T-helper 2 cell (primary cell): ENCODE data around the gene TCF7L1.
"Not testable (repeated sequence)": the region's sequence is repeated elsewhere in the genome, so short reads cannot be mapped to it uniquely, and the experiment has no call there.

Experiments used
- DNase-seq, 5 experiments: peaks; one replicate each; pipeline versions ENCODE4 v3.0.0 to v3.0.0-alpha.2; 2012 to 2022

Gene TCF7L1

DNA sequence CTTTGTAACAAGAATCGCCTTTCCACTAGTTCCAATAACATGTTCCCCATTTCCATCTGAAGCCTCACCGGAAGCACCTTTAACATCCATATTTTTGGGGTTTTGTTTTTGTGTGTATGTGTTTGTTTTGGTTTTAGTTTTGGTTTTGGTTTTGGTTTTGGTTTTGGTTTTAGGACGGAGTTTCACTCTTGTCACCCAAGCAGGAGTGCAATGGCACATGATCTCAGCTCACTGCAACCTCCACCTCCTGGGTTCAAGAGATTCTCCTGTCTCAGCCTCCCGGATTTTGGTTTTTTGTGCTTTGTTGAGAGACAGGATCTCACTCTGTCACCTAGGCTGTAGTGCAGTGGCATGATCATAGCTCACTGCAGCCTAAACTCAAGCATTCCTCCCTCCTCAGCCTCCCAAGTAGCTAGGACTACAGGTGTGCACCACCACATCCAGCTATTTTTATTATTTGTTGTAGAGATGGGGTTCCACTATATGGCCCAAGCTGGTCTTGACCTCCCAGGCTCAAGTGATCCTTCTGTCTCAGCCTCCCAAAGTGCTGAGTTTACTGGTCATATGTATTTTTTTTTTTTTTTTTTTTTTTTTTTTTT, 158.3 kb downstream of the TCF7L1 start:
- DNase-seq: peak in 2 of 5 experiments; percentile 44 to 79

DNA sequence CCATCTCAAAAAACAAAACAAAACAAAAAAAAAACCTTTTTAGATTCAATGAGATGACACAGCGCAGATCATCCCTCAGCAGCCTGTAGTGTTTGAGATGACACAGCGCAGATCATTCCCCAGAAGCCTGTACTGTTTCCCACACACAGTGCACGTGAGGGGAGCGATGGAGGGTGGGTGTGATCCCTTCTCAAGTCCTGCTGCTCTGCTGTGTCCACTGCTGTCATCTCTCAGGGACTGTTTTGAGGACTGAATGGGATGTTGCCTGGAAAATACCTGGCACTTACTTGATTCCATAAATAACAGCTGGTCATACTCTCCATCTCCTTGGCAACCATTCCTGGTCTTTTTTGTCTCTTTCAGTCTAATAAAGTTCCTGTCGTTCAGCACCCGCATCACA, 168.9 kb downstream of the TCF7L1 start:
- DNase-seq: no peak

DNA sequence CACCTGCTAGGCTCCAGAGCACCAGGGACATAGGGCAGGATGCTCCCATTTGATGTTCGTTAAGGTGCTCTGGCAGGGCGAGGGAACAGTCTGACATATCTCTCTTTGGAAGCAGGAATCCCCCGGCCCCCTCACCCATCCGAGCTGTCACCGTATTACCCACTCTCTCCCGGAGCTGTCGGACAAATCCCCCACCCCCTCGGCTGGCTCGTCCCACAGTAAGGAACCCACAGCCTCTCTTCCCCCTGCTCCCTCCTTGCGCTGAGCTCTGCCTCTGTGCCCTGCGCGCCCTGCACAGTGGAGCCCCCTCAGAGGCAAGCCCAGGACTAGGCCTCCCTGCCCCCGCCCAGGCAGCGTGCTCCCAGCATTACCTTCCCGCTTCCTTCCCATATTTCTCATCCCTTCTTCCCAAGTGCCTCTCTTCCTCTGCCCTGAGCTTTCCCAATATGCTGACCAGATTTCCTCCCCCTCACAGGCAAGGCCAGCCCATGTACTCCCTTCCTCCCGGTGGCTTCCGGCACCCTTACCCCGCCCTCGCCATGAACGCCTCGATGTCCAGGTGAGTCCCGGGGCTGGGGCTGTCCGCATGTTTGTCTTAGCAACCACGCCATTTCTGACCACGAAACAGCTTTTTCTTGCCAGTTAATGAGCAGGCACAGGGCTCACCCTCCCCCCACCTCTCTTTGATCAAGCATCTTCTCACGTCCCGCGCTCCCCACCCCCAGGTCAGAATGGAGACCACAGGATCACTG, 170.8 kb downstream of the TCF7L1 start:
- DNase-seq: no peak

DNA sequence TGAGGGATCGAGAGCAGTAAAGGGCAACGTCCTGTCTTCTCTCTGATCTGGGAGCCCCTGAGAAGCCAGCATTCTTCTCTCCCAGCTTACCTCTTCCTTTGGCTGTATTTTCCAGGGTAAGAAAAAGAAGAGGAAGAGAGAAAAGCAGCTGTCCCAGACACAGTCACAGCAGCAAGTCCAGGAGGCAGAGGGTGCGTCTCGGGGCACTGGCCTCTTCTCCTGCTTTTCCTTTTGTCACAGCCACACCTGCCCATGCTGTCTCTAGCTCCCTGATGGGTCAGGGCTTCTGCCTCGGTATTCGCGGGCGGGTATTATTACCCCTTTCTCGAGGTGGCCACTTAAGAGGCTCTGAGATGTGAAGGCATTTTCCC, 174.3 kb downstream of the TCF7L1 start:
- no peak for DNase-seq

DNA sequence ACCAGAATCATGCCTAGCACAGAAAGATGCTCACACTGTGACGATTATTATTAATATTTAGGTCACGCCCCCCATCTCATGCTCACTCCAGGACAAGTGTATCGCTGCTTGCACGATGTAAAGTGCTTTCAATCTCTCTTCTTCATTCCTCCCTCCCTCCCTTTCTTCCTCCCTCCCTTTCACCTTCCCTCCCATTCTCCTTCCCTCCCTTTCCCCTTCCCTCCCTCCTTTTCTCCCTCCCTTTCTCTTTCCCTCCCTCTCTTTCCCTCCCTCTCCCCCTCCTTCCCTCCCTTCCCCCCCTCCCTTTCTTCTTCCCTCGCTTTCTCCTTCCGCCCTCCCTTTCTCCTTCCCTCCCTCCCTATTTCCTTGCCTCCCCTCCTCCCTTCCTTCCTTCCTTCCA, 175.0 kb downstream of the TCF7L1 start:
- DNase-seq: no peak

DNA sequence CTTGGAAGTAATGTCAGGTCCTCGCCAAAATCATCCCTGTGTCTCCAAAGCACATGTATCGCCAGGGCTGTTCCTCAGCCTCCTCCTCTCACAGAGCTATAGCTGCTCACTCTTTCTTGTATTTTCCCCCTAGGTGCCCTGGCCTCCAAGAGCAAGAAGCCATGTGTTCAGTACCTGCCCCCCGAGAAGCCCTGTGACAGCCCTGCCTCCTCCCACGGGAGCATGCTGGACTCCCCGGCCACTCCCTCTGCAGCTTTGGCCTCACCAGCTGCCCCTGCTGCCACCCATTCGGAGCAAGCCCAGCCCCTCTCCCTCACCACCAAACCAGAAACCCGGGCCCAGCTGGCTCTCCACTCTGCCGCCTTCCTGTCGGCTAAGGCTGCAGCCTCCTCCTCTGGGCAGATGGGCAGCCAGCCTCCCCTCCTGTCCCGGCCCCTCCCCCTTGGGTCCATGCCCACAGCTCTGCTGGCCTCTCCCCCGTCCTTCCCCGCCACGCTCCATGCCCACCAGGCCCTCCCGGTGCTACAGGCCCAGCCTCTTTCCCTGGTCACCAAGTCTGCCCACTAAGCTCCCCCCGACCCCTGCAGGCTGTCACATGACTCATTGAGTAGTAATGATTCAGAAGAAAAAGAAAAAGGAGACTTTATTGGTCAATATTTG, 175.8 kb downstream of the TCF7L1 start:
- DNase-seq: no peak

DNA sequence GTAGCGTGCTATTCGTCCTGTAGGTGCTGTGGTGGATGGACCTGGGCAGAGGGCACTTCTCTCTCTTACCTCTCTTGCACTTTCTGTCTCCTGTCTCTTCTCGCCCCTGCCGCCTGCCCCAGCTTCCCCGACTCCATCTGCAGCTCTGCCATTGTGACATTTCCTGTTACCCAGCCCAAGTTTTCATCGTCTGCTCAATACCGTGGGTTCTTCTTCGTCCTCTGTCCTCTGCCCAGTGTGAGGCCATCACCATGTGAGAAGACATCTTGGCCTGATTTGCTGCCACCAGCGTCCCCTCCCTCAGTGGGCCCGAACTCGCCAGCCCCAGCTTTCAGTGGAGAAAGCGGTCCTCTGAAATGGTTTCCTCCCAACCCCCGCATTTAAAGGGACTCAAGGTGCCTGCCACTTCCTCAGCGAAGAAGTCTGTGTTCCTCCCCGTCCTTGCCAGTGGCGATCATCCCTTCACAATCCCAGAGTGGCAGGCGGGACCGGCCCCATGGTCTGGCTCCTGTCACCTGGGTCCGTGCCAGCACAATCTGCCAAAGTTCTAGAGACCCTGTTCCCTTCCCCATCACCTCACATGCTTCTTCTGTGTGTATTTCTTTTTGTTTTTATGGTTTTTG, 176.6 kb downstream of the TCF7L1 start:
- DNase-seq: peak in 1 of 5 experiments; percentile 20

DNA sequence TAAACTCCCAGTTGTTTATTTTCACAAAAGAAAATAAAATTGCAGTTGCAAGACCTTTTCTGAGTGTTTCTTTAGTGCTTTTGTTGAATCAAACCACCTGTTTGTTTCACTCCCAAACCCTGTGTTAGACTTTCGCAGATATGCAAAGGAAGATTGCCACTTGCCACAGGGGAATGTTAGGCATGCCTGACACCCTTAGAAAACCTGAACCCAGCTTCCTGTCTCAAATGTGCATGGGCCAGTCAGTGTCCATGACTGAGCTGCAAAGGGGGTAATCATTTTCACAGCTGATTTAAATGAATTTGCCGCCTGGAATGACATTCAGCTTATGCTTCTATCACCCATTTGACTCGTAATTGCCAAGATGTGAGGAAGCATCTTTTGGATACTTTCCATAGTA, 177.1 kb downstream of the TCF7L1 start:
- no peak for DNase-seq

DNA sequence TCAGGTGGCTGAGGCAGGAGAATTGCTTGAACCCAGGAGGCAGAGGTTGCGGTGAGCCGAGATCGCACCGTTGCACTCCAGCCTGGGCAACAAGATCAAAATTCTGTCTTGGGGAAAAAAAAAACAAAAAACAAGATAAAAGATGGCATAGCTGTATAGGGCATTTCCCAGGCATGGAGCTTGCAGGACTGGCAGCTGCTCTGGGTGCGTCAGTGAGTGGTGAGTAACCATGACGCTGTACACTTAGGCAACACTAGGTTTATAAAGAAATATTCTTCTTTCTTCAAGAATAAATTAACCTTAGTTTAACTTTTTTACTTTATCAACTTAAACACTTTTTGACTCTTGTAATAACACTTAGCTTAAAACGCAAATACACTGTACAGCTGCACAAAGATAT, 179.2 kb downstream of the TCF7L1 start:
- DNase-seq: no peak

DNA sequence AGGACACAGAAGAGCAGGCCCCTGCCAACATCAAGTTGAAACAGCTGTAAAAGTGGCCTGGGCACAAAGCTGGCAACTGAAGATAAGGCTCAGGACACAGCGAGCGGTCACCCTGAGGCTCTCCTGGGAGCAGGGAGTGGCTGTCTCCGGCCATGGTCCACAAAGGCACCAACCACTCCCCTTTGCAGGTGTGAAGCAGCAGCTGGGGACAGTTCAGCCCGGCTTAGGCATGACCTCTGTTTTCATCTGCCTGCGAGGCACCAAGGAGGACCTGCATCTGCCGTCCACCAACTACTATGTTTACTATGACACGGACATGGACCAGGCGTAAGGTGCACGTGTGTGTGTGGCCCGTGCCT, 181.7 kb downstream of the TCF7L1 start:
- no peak for DNase-seq

DNA sequence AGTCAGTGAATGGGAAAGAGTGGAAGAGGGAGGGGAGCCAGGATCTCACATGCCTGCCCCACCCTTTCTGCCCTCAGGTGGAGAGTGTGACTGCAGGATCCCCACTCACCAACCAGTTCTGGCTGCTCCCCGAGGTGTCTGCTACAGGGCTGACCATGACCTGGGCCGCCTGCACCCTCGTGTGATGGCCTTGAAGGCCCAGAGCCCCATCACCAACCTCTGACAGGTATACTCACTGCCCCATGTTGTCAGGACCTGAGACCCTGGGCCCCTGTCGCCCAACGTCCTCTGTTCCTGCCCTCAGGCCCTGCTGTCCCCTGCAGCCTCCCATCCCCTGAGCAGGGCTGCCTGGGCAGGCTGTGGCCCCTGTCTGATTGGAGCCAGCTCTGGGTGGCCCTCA, 182.7 kb downstream of the TCF7L1 start:
- DNase-seq: not testable (repeated sequence)

DNA sequence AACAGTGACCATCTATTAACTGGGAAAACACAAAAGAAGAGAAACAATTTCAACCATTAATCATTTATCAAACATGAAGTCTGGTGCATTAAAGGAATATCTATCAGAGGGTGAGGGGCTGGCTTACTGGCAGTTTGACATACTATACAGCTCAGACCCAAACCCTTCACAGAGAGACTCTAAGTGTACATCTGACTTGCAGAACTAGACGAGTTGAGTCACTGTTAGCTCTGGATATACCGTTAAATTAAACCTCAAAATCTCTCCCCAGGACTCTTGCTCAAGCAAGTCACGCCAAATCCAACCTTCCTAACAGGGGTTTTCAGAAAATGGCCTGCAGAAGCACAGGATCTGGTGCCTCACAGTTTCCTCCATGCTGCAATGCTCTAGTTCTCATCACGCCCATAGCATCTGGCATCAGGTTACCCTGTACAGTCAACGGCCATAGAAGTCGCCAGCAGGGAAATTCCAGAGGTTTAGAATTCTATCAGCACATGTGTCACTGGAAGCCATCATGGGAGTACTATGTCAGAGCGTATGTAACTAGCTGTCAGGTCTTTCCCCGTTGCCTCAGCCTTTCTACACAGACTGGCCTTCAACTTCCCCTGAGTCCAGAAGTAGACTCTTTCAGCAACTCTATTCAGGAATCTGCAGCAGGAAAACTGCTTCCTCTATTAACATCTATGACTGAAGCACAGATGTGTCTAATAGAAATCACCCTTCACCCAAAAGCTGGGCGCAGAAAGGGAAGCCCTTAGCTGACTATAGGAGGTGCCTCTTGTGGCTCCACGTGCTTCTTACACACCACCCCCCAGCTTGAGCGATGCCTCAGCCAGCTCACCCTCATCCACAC, 185.3 kb downstream of the TCF7L1 start:
- DNase-seq: peak in 1 of 5 experiments; percentile 26

DNA sequence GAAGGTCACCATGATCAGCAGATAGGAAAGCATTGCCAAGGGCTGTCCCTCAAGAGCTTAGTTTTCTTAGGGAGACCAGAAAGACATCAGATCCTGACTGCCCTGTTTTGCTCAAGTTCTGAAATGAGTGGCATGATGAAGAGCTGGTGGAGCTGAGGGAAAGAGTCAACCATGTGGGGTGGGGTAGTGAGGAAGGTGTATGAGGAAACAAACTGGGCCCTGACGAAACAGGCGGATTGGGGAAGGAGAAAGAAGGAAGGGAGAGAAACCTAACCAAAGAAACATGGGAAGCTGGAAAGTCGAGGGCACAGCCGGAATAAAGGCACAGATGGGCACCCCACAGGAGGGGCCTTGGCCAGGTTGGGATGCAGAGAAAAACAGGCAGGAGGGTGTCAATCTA, 186.6 kb downstream of the TCF7L1 start:
- no peak for DNase-seq

DNA sequence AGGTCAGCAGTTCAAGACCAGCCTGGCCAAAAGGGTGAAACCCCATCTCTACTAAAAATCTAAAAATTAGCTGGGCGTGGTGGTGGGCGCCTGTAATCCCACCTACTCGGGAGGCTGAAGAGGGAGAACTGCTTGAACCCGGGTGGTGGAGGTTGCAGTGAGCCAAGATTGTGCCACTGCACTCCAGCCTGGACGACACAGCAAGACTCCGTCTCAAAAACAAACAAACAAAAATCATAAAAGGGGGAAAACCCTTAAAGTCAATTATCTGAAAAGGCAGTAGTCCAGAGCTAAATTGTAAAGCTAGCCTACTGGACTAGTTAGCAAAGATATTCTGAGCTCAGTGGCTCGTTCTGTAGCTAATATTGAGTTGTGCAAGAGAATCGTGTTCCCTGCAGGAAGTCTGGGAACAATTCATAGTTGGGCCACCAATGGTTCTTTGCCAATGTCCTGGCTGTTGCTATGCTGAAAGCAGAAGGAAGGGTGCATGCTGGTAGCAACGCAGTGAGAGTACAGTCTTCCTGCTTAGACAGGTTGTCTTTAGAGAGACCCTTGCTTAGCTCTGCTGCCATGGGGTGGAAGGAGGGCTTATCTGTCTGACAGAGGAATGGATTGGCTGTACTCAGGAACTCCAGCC, 190.3 kb downstream of the TCF7L1 start:
- no peak for DNase-seq

DNA sequence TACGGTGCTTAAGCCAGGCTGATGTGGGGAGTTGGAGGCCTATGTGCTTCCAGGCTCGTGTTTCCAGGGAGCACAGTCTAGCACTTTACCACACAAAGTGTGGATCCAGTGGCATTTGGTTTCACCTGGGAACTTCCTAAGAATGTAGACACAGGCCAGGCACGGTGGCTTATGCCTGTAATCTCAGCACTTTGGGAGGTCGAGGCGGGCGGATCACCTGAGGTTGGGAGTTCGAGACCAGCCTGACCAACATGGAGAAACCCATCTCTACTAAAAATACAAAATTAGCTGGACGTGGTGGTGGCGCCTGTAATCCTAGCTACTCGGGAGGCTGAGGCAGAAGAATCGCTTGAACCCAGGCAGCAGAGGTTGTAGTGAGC, 190.8 kb downstream of the TCF7L1 start:
- DNase-seq: not testable (repeated sequence)

DNA sequence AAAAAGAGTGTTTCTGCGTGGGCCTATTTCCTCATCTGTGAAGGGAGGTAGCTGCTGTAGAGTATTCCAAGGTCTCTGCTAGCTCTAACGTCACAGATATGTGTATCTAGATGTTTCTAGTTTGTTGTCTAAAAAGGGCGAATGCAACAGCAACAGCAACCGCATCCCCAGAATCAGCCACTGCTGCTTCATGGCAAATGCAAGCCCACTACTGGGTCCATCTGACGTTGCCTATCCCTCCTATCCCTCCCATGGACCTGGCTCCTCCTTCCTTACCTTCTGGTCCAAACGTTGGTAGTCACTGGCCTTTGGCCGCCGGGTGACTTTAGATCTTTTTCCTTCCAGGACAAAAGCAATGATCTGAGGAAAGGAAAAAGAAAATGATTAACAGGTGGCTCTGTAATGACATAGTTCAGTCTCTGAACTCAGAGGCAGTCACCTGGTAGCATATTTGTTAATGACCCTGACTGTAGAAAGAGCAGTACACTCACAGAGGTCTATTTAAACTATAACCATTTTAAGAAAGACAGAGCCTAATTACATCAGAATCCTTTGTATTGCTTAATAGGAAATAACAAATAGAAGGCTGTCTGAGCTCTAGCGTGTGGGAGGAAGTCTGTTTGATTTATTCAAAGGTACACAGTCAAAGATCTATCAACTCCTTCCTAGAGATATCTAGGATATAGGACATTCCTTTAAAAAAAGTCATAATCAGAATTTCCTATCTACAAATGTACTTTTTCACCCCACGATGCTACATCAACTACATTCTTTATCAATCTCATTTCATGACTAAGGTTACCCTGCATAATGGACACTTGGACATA, 191.7 kb downstream of the TCF7L1 start:
- DNase-seq: no peak

DNA sequence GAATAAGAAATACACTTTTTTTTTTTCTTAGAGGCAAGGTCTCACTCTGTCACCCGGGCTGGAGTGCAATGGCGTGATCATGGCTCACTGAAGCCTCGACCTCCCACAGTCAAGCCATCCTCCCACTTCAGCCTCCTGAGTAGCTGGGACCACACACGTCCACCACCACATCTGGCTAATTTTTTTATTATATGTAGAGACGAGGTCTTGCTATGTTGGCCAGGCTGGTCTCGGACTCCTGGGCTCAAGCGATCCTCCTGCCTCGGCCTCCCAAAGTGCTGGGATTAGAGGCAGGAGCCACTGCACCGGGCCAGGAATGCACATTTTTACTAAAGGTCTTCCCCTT, 192.2 kb downstream of the TCF7L1 start:
- no peak for DNase-seq

DNA sequence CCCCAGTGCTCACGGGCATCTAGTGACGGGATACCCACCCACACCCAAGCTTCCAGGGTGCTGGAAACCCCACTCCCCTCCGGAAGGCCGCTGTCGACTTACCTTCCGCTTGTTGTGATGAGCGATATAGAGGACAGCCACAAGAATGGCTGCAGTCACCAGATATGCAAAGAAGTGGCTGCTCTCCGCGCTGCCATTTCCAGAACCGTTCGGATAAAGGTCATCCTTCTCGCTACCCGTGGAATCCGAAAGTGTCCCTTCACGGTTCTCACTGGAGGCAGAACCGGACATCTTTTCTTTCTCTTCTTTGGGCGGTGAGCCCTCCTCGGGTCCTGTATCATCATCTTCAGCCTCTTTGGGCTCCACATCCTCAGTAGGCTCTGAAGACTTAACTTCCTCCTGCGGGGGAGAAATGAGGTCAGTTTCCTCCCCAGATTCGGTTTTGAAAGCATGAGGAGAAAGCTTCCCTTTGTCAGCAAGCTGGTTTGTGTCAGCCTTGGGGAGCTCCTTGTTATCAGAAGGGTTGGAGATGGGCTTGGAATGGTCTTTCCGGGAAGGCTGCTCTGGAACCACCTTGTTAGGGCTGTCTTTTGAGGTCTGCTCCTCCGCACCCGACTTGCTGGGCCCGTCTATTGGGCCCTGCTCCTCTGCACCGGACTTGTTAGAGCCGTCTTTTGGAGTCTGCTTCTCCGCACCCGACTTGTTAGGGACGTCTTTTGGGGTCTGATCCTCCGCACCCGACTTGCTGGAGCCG, 193.4 kb downstream of the TCF7L1 start:
- peak in 4 of 5 experiments; percentile 24 to 82 (median 47) for DNase-seq

DNA sequence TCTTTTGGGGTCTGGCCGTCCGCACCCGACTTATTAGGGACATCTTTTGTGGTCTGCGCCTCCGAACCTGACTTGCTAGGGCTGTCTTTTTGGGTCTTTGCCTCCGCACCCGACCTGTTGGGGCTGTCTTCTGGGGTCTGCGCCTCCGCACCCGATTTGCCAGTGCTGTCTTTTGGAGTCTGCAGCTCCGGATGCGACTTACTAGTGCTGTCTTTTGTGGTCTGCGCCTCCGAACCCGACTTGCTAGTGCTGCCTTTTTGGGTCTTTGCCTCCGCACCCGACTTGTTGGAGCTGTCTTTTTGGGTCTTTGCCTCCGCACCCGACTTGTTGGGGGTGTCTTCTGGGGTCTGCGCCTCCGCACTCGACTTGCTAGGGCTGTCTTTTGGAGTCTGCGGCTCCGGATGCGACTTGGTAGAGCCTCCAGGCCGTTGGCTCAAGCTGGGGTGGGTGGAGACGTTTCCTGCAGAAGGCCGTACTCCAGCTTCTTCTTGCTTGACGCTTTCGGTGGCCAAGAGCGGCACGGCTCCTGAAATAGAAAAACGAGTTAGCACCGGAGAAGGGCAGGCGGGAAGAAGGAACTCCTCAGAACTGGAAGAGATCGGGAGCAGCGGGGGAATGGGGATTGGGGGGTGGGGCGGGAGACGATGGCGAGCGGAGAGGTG, 194.1 kb downstream of the TCF7L1 start:
- peak in 3 of 5 experiments; percentile 51 to 84 (median 52) for DNase-seq
